UCSD-AML1 (cell line): ENCODE measurements around the gene CD80.
A peak's percentile ranks its signal among the peaks of the same experiment; 100 is the strongest.
"Not testable (repeated sequence)": the region's sequence is repeated elsewhere in the genome, so short reads cannot be mapped to it uniquely, and the experiment has no call there.

Source experiments
- DNase-seq: peaks from one replicate; lab custom pipeline; 2025; ENCODE audit not compliant: unreplicated experiment; lab: John Stamatoyannopoulos, UW

The CD80 gene

GRCh38 chr3:119585208-119585607 lies 25.8 kb upstream of the CD80 start:
- no peak for DNase-seq

- no peak for DNase-seq
Observed at GRCh38 chr3:119582178-119582577, 22.8 kb upstream of the CD80 start.

- DNase-seq = no peak
Observed at GRCh38 chr3:119580067-119580760, 20.8 kb upstream of the CD80 start.

GRCh38 chr3:119579366-119580066 lies 20.1 kb upstream of the CD80 start, which contains the start of gene ADPRH:
Gene ADPRH, plus strand, starts transcription at chr3:119579492. Its CDS starts 2,678 bp downstream, at chr3:119582170.
- no peak for DNase-seq

GRCh38 chr3:119575507-119575906 lies 16.1 kb upstream of the CD80 start:
- no peak for DNase-seq

- no peak for DNase-seq
Observed at GRCh38 chr3:119571688-119572087, 12.3 kb upstream of the CD80 start.

GRCh38 chr3:119571230-119571629 lies 11.8 kb upstream of the CD80 start:
- DNase-seq = no peak

GRCh38 chr3:119570229-119570628 lies 10.8 kb upstream of the CD80 start:
- DNase-seq = no peak

GRCh38 chr3:119569156-119569555 lies 9.7 kb upstream of the CD80 start:
- no peak for DNase-seq

- not testable (repeated sequence) for DNase-seq
Observed at GRCh38 chr3:119563334-119563733, 3.9 kb upstream of the CD80 start.

GRCh38 chr3:119562307-119562961 lies 3.0 kb upstream of the CD80 start:
- DNase-seq = peak; percentile 21

GRCh38 chr3:119560160-119560559 lies 746 bp upstream of the CD80 start:
- no peak for DNase-seq

GRCh38 chr3:119558626-119559317 lies 642 bp downstream of the CD80 start:
- DNase-seq = no peak

- no peak for DNase-seq
Observed at GRCh38 chr3:119557877-119558269, 1.5 kb downstream of the CD80 start.

- no peak for DNase-seq
Observed at GRCh38 chr3:119557192-119557876, 2.1 kb downstream of the CD80 start.

- DNase-seq = no peak
Observed at GRCh38 chr3:119555929-119556328, 3.5 kb downstream of the CD80 start.

- peak; percentile 28 for DNase-seq
Observed at GRCh38 chr3:119555309-119555735, 4.1 kb downstream of the CD80 start.

GRCh38 chr3:119553823-119554415 lies 5.5 kb downstream of the CD80 start:
- DNase-seq = no peak

GRCh38 chr3:119552928-119553327 lies 6.5 kb downstream of the CD80 start:
- DNase-seq = not testable (repeated sequence)

- DNase-seq = no peak
Observed at GRCh38 chr3:119551598-119551997, 7.8 kb downstream of the CD80 start.
